Keratinocyte (primary cell): Measurements from ENCODE around the gene FOCAD. TPM values are rescaled to one million over a fixed set of nuclear protein-coding genes. Genes with fewer than 3 reads are reported as not detected.

Experiments
- DNase-seq: peaks from one replicate; pipeline ENCODE4 v3.0.0-alpha.2; 2011; ENCODE audit warnings: low read depth, missing footprints, low spot score
- FAIRE-seq: peaks from 2 replicates; lab custom pipeline; 2011; peaks lifted over from hg19 to GRCh38; lab: Jason Lieb, UNC
- H2AFZ ChIP-seq: 2 replicates; pipeline ENCODE4 v1.6.0; 2012; ENCODE audit warnings: low read length, control low read depth, inconsistent platforms; ENCODE audit not compliant: control insufficient read depth
- H3K27ac ChIP-seq: 2 replicates; pipeline ENCODE4 v1.5.1; 2011; ENCODE audit warnings: low read length; ENCODE audit not compliant: control insufficient read depth, insufficient read depth
- H3K27me3 ChIP-seq: 3 replicates; pipeline ENCODE4 v1.6.0; 2011; ENCODE audit warnings: low read length; ENCODE audit not compliant: control insufficient read depth, insufficient read depth; ENCODE audit errors: extremely low read depth
- H3K36me3 ChIP-seq, 2 experiments: 2 replicates in 1 of 2; 3 replicates in 1 of 2; pipeline ENCODE4 v1.5.1; 2011; ENCODE audit warnings: low read length in 2 of 2, mild to moderate bottlenecking in 1 of 2; ENCODE audit not compliant: control insufficient read depth in 2 of 2, insufficient read depth in 2 of 2; ENCODE audit errors: extremely low read depth in 1 of 2
- H3K4me1 ChIP-seq: 3 replicates; pipeline ENCODE4 v1.5.1; 2011; ENCODE audit warnings: low read length; ENCODE audit not compliant: control insufficient read depth, insufficient read depth; ENCODE audit errors: extremely low read depth
- H3K4me2 ChIP-seq: 3 replicates; pipeline ENCODE4 v1.6.0; 2011; ENCODE audit warnings: low read depth, low read length; ENCODE audit not compliant: control insufficient read depth, insufficient read depth; ENCODE audit errors: extremely low read depth
- H3K4me3 ChIP-seq, 3 experiments: fragments of 200-600 bp in 1 of 3; sonication (generic) in 1 of 3; 2 replicates in 2 of 3; 3 replicates in 1 of 3; pipeline ENCODE4 v1.5.1; 2011 to 2016; ENCODE audit warnings: low read length in 3 of 3, mild to moderate bottlenecking in 3 of 3, control low read depth in 2 of 3, inconsistent platforms in 1 of 3, low read depth in 1 of 3, mixed read lengths in 1 of 3, mixed run types in 1 of 3, moderate library complexity in 1 of 3; ENCODE audit not compliant: control insufficient read depth in 2 of 3, insufficient read depth in 2 of 3; ENCODE audit errors: extremely low read depth in 1 of 3
- H3K79me2 ChIP-seq: 2 replicates; pipeline ENCODE4 v1.6.0; 2012; ENCODE audit warnings: low read length; ENCODE audit not compliant: control insufficient read depth, insufficient read depth
- H3K9ac ChIP-seq: 3 replicates; pipeline ENCODE4 v1.6.0; 2011; ENCODE audit warnings: low read length; ENCODE audit not compliant: control insufficient read depth, insufficient read depth; ENCODE audit errors: extremely low read depth
- H3K9me1 ChIP-seq: 3 replicates; pipeline ENCODE4 v1.6.0; 2011; ENCODE audit warnings: low read length; ENCODE audit not compliant: control insufficient read depth, insufficient read depth; ENCODE audit errors: extremely low read depth
- H3K9me3 ChIP-seq: 2 replicates; pipeline ENCODE4 v1.5.1; 2012; ENCODE audit warnings: low read depth, low read length; ENCODE audit not compliant: control insufficient read depth
- H4K20me1 ChIP-seq: 3 replicates; pipeline ENCODE4 v1.6.0; 2011; ENCODE audit warnings: low read length; ENCODE audit not compliant: control insufficient read depth, insufficient read depth; ENCODE audit errors: extremely low read depth
- EZH2 ChIP-seq: IDR thresholded peaks from one replicate; pipeline ENCODE4 v1.6.1; 2012; ENCODE audit warnings: inconsistent platforms, mild to moderate bottlenecking, low read length, moderate library complexity
- dilution Hi-C: fragments of 300-500 bp; cut with MboI; formaldehyde crosslinking; loops from one replicate; pipeline ENCODE4 v1.7.0; 2020; ENCODE audit warnings: low sequenced_read_pairs; ENCODE audit not compliant: extremely low pct_ligation_motif_present
- polyA plus RNA-seq, 5 experiments: library from polyadenylated mRNA; depleted of rRNA in 3 of 5; stranded (reverse) in 3 of 5; stranded (forward) in 1 of 5; unstranded in 1 of 5; fragments of >200 nt; gene quantifications; 1 replicate in 1 of 5; 2 replicates in 3 of 5; 3 replicates in 1 of 5; pipeline versions ENCODE4 v1.2.1 to v1.2.3, GENCODE V29; 2011 to 2012; ENCODE audit warnings: missing spikeins in 2 of 5, low read depth in 1 of 5, low replicate concordance in 1 of 5
- TF ChIP-seq, protein P1 (sequence below), 3 experiments: IDR thresholded peaks in 1 of 3; conservative IDR thresholded peaks in 1 of 3; optimal IDR thresholded peaks in 1 of 3; 2 replicates in 2 of 3; 3 replicates in 1 of 3; pipeline versions ENCODE3 to v1.5.1; 2011; ENCODE audit warnings: low read length in 3 of 3, mild to moderate bottlenecking in 3 of 3, moderate library complexity in 2 of 3, control low read depth in 1 of 3, inconsistent platforms in 1 of 3; ENCODE audit not compliant: insufficient read depth in 2 of 3; ENCODE audit errors: extremely low read depth in 1 of 3

FOCAD gene
- polyA plus RNA-seq, 1 donor (not counting 4 experiments of a cell fraction or from before 2014, with no cell fraction given): 33.1 TPM

GRCh38 chr9:20988671-20989315 lies 304.7 kb downstream of the FOCAD start:
- Histone ChIP-seq H3K9me1 (no peaks in the 10 kb centered on the region), H3K79me2 (no peaks in the 10 kb centered on the region), H3K4me3 (no peak overlapping the region), H4K20me1 (no peaks in the 10 kb centered on the region), H3K27me3 (no peaks in the 10 kb centered on the region), H3K9me3 (no peaks in the 10 kb centered on the region), H3K27ac (no peak overlapping the region), H3K9ac (no peak overlapping the region), H2AFZ (no peak overlapping the region), H3K4me1 (no peaks in the 10 kb centered on the region), H3K4me2 (no peak overlapping the region), H3K36me3 (peaks cover 0 to 4% of the 10 kb centered on the region in 2 experiments)
- FAIRE-seq: no peak
- TF ChIP-seq, protein P1, sequence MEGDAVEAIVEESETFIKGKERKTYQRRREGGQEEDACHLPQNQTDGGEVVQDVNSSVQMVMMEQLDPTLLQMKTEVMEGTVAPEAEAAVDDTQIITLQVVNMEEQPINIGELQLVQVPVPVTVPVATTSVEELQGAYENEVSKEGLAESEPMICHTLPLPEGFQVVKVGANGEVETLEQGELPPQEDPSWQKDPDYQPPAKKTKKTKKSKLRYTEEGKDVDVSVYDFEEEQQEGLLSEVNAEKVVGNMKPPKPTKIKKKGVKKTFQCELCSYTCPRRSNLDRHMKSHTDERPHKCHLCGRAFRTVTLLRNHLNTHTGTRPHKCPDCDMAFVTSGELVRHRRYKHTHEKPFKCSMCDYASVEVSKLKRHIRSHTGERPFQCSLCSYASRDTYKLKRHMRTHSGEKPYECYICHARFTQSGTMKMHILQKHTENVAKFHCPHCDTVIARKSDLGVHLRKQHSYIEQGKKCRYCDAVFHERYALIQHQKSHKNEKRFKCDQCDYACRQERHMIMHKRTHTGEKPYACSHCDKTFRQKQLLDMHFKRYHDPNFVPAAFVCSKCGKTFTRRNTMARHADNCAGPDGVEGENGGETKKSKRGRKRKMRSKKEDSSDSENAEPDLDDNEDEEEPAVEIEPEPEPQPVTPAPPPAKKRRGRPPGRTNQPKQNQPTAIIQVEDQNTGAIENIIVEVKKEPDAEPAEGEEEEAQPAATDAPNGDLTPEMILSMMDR (optimal IDR thresholded peaks at IDR 0.05 in 1 of 3, IDR thresholded peaks at IDR 0.05 in 1 of 3, conservative IDR thresholded peaks at IDR 0.05 in 1 of 3; ENCODE audit: extremely low read depth in 1 of 3, insufficient read depth in 2 of 3, low read length in 3 of 3): no peak
- no peak for TF ChIP-seq EZH2
- no peak for DNase-seq
- dilution Hi-C loops: no loop called here

- Histone ChIP-seq H4K20me1 (no peaks in the 10 kb centered on the region), H3K27ac (no peak overlapping the region), H3K4me2 (no peak overlapping the region), H3K36me3 (peaks cover 0 to 6% of the 10 kb centered on the region in 2 experiments), H3K9me1 (no peaks in the 10 kb centered on the region), H2AFZ (no peak overlapping the region), H3K79me2 (no peaks in the 10 kb centered on the region), H3K27me3 (no peaks in the 10 kb centered on the region), H3K4me1 (no peaks in the 10 kb centered on the region), H3K4me3 (no peak overlapping the region), H3K9me3 (no peaks in the 10 kb centered on the region), H3K9ac (no peak overlapping the region)
- DNase-seq: no peak
- no peak for FAIRE-seq
- TF ChIP-seq EZH2: no peak
- TF ChIP-seq, protein P1 (optimal IDR thresholded peaks at IDR 0.05 in 1 of 3, IDR thresholded peaks at IDR 0.05 in 1 of 3, conservative IDR thresholded peaks at IDR 0.05 in 1 of 3; ENCODE audit: extremely low read depth in 1 of 3, insufficient read depth in 2 of 3, low read length in 3 of 3): no peak
- dilution Hi-C loops: no loop called here
Measured at GRCh38 chr9:20989923-20990341, 305.9 kb downstream of the FOCAD start.
